Ishikawa (cell line): ENCODE data around the gene NMT2.

Experiments used
- EP300 ChIP-seq: IDR thresholded peaks from 2 replicates; pipeline ENCODE4 v1.6.1; 2012; ENCODE audit warnings: borderline replicate concordance
- TF ChIP-seq, protein P1 (sequence below): IDR thresholded peaks from 2 replicates; pipeline ENCODE4 v1.6.1; 2012; ENCODE audit warnings: low read depth, mild to moderate bottlenecking

DNA sequence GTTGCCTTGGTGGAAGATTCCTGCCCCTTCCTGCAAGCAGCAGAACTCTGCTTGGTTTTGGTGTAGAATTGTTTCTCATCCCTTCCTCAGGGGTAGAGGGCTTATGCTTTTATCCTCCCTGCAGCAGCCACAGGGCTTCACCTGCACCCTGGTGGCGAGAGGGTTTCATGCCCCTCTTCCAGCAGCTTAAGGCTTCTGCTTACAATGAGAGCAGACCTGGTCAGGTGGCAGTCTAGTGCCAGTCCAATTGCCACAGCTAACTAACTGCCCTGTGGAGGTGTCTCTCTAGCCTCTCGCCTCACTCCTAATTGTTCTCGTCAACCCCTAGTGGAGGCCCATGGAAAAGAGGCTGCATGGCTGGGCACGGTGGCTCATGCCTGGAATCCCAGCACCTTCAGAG is 99.3 kb downstream of the NMT2 start:
- TF ChIP-seq, protein P1, sequence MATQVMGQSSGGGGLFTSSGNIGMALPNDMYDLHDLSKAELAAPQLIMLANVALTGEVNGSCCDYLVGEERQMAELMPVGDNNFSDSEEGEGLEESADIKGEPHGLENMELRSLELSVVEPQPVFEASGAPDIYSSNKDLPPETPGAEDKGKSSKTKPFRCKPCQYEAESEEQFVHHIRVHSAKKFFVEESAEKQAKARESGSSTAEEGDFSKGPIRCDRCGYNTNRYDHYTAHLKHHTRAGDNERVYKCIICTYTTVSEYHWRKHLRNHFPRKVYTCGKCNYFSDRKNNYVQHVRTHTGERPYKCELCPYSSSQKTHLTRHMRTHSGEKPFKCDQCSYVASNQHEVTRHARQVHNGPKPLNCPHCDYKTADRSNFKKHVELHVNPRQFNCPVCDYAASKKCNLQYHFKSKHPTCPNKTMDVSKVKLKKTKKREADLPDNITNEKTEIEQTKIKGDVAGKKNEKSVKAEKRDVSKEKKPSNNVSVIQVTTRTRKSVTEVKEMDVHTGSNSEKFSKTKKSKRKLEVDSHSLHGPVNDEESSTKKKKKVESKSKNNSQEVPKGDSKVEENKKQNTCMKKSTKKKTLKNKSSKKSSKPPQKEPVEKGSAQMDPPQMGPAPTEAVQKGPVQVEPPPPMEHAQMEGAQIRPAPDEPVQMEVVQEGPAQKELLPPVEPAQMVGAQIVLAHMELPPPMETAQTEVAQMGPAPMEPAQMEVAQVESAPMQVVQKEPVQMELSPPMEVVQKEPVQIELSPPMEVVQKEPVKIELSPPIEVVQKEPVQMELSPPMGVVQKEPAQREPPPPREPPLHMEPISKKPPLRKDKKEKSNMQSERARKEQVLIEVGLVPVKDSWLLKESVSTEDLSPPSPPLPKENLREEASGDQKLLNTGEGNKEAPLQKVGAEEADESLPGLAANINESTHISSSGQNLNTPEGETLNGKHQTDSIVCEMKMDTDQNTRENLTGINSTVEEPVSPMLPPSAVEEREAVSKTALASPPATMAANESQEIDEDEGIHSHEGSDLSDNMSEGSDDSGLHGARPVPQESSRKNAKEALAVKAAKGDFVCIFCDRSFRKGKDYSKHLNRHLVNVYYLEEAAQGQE = no peak
- no peak for TF ChIP-seq EP300
